Thymus (tissue), 11 donors: ENCODE measurements around the gene EMC10. TPM values are rescaled to one million over a fixed set of nuclear protein-coding genes. Genes with fewer than 3 reads are reported as not detected.

ENCODE experiments used
- DNase-seq, 9 donors: peaks; one replicate each; pipeline ENCODE4 v3.0.0-alpha.2; 2013; ENCODE audit warnings: low spot score in 9 of 9, low read depth in 6 of 9, missing footprints in 1 of 9
- H3K27ac ChIP-seq, 2 donors: one replicate each; pipeline ENCODE4 v1.5.1; 2013; ENCODE audit warnings: control low read depth in 1 of 2, low read depth in 1 of 2, low read length in 1 of 2, mild to moderate bottlenecking in 1 of 2, moderate library complexity in 1 of 2
- H3K27me3 ChIP-seq, 2 donors: one replicate each; pipeline ENCODE4 v1.5.1; 2013; ENCODE audit warnings: low read length in 1 of 2; ENCODE audit not compliant: control insufficient read depth in 2 of 2, insufficient read depth in 1 of 2
- H3K36me3 ChIP-seq, 2 donors: one replicate each; pipeline ENCODE4 v1.5.1; 2013; ENCODE audit warnings: low read length in 1 of 2, mild to moderate bottlenecking in 1 of 2, moderate library complexity in 1 of 2; ENCODE audit not compliant: control insufficient read depth in 2 of 2, insufficient read depth in 2 of 2
- H3K4me1 ChIP-seq, 2 donors: one replicate each; pipeline ENCODE4 v1.5.1; 2013; ENCODE audit warnings: low read length in 2 of 2; ENCODE audit not compliant: control insufficient read depth in 2 of 2, insufficient read depth in 2 of 2
- H3K4me3 ChIP-seq, 2 donors: one replicate each; pipeline ENCODE4 v1.5.1; 2013; ENCODE audit warnings: low read length in 2 of 2, control low read depth in 1 of 2, mild to moderate bottlenecking in 1 of 2
- H3K9me3 ChIP-seq, 2 donors: one replicate each; pipeline ENCODE4 v1.5.1; 2013; ENCODE audit warnings: low read length in 1 of 2, mild to moderate bottlenecking in 1 of 2; ENCODE audit not compliant: control insufficient read depth in 2 of 2, insufficient read depth in 1 of 2
- WGBS: extraction: QIAGEN DNeasy Blood & Tissue Kit; methylation state at CpG from one replicate; pipeline ENCODE4 v1.1.7; 2013; 5-methylcytosine and 5-hydroxymethylcytosine counted together
- polyA plus RNA-seq: library from polyadenylated mRNA; stranded (reverse); fragments of 200-250 nt; gene quantifications from one replicate; pipeline ENCODE4 v1.2.3, GENCODE V29; 2013
- total RNA-seq: library from RNA; stranded (reverse); fragments of 120-200 nt; gene quantifications from one replicate; pipeline ENCODE4 v1.2.4, GENCODE V29; 2013
- donor health status: healthy.

Gene EMC10
- total and polyA plus RNA-seq, 2 donors: 49.9 to 62.6 TPM

GRCh38 chr19:50537306-50537685, 61.0 kb downstream of the EMC10 start:
- H3K4me3 ChIP-seq: no peak overlapping the region
- no peak for DNase-seq
- H3K27ac ChIP-seq: no peak overlapping the region
- H3K9me3 ChIP-seq: peaks cover 0 to 1% of the 10 kb centered on the region in 2 donors
- no peaks in the 10 kb centered on the region for H3K4me1 ChIP-seq
- WGBS: 79% methylated on average over 18 of the region's 18 CpGs
- H3K36me3 ChIP-seq: no peaks in the 10 kb centered on the region
- no peaks in the 10 kb centered on the region for H3K27me3 ChIP-seq

GRCh38 chr19:50537769-50538230, 61.5 kb downstream of the EMC10 start:
- Histone ChIP-seq H3K4me1 (no peaks in the 10 kb centered on the region), H3K36me3 (no peaks in the 10 kb centered on the region), H3K4me3 (no peak overlapping the region), H3K27me3 (no peaks in the 10 kb centered on the region), H3K9me3 (peaks cover 0 to 1% of the 10 kb centered on the region in 2 donors), H3K27ac (no peak overlapping the region)
- 19% methylated on average over 15 of the region's 15 CpGs for WGBS
- peak in 7 of 9 donors; percentile 5 to 54 (median 26) for DNase-seq

Other genes starting within 250 kb of the EMC10 start
- 0.47 TPM for gene KCNC3, start 147.1 kb upstream of the EMC10 start, total RNA-seq
- 6.8 TPM for gene KCNC3, start 147.1 kb upstream of the EMC10 start, polyA plus RNA-seq
- 0.94 TPM for gene NAPSA, start 110.9 kb upstream of the EMC10 start, total RNA-seq
- gene NAPSA, start 110.9 kb upstream of the EMC10 start, polyA plus RNA-seq: 6.4 TPM
- 27.9 TPM for gene NR1H2, start 100.0 kb upstream of the EMC10 start, total RNA-seq
- 57.2 TPM for gene NR1H2, start 100.0 kb upstream of the EMC10 start, polyA plus RNA-seq
- gene POLD1, start 92.2 kb upstream of the EMC10 start, total RNA-seq: 61.8 TPM
- gene POLD1, start 92.2 kb upstream of the EMC10 start, polyA plus RNA-seq: 39.5 TPM
- gene SPIB, start 57.6 kb upstream of the EMC10 start, total RNA-seq: 8.1 TPM
- gene SPIB, start 57.6 kb upstream of the EMC10 start, polyA plus RNA-seq: 14.8 TPM
- gene MYBPC2, start 43.6 kb upstream of the EMC10 start, total RNA-seq: 7.0 TPM
- gene MYBPC2, start 43.6 kb upstream of the EMC10 start, polyA plus RNA-seq: 1.8 TPM
- gene GARIN5A, start 341 bp downstream of the EMC10 start, total RNA-seq: 2.9 TPM
- 3.4 TPM for gene GARIN5A, start 341 bp downstream of the EMC10 start, polyA plus RNA-seq
- 15.9 TPM for gene JOSD2, start 34.7 kb downstream of the EMC10 start, total RNA-seq
- gene JOSD2, start 34.7 kb downstream of the EMC10 start, polyA plus RNA-seq: 51.2 TPM
- 0.57 TPM for gene ASPDH, start 37.4 kb downstream of the EMC10 start, total RNA-seq
- 0.50 TPM for gene ASPDH, start 37.4 kb downstream of the EMC10 start, polyA plus RNA-seq
- 0.52 TPM for gene LRRC4B, start 91.9 kb downstream of the EMC10 start, total RNA-seq
- 0.57 TPM for gene LRRC4B, start 91.9 kb downstream of the EMC10 start, polyA plus RNA-seq
- 0.09 TPM for gene SYT3, start 163.4 kb downstream of the EMC10 start, total RNA-seq
- 0.02 TPM for gene SYT3, start 163.4 kb downstream of the EMC10 start, polyA plus RNA-seq
- gene C19orf81, start 172.9 kb downstream of the EMC10 start, total RNA-seq: 0.61 TPM
- gene C19orf81, start 172.9 kb downstream of the EMC10 start, polyA plus RNA-seq: not detected
- gene SHANK1, start 243.3 kb downstream of the EMC10 start, total RNA-seq: 1.8 TPM
- 0.39 TPM for gene SHANK1, start 243.3 kb downstream of the EMC10 start, polyA plus RNA-seq
- 10.7 TPM for gene CLEC11A, start 246.9 kb downstream of the EMC10 start, total RNA-seq
- 10.5 TPM for gene CLEC11A, start 246.9 kb downstream of the EMC10 start, polyA plus RNA-seq